Activated naive CD8-positive, alpha-beta T cell treated with anti-CD3 and anti-CD28 coated beads, Interleukin-2, amount 50 U/mL, for 24 hours (primary cell): Measurements from ENCODE around the gene NEDD8.

Source experiments
- ATAC-seq: fragments of 150-1000 bp; cut with Tn5 transposase; one replicate; pipeline ENCODE4 v1.10.0; 2021
- DNase-seq: peaks from one replicate; pipeline ENCODE4 v3.0.0; 2021
- H3K27ac Mint-ChIP-seq: one replicate; pipeline ENCODE4 v1.8.0; 2021; ENCODE audit warnings: mild to moderate bottlenecking, mixed read lengths
- H3K27me3 Mint-ChIP-seq: one replicate; pipeline ENCODE4 v1.8.0; 2021; ENCODE audit warnings: mixed read lengths
- H3K36me3 Mint-ChIP-seq: one replicate; pipeline ENCODE4 v1.8.0; 2021; ENCODE audit warnings: low read depth, mixed read lengths
- H3K4me1 Mint-ChIP-seq: one replicate; pipeline ENCODE4 v1.8.0; 2021; ENCODE audit warnings: mixed read lengths
- H3K4me3 Mint-ChIP-seq: one replicate; pipeline ENCODE4 v1.8.0; 2021; ENCODE audit warnings: mild to moderate bottlenecking, moderate library complexity, mixed read lengths
- H3K9me3 Mint-ChIP-seq: one replicate; pipeline ENCODE4 v1.8.0; 2021; ENCODE audit warnings: mixed read lengths

Gene NEDD8

GRCh38 chr14:24232121-24232644 is at the start of gene NEDD8:
Gene NEDD8 (minus strand): TSS chr14:24232367. CDS start chr14:24232267, 100 bp downstream.
- Mint-ChIP-seq H3K9me3 (no peaks in the 10 kb centered on the region), H3K36me3 (peaks cover 25% of the 10 kb centered on the region), H3K4me3 (peak within 1 kb of the TSS; percentile 94), H3K27me3 (no peaks in the 10 kb centered on the region), H3K27ac (peak within 1 kb of the TSS; percentile 94), H3K4me1 (peaks cover 46% of the 10 kb centered on the region)
- DNase-seq (peak; percentile 87), ATAC-seq (peak; percentile 95)

DNA sequence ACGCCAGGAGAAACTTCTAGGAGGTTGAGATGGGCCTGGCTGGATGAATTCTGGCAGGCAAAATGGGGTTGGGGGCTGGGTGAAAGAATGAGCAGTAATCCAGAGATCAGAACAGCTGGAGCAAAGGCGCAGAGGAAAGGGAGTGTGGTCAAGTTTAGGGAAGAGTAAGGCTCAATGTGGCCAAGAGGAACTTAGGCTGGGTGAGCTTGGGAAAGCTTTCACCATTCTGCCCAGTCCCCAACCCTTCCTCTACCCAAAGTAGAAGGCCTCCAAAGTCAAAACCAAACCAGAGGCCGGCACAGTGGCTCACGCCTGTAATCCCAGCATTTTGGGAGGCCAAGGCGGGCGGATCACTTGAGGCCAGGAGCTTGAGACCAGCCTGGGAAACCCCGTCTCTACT is 49.5 kb upstream of the NEDD8 start:
- H3K4me1 Mint-ChIP-seq: peaks cover 51% of the 10 kb centered on the region
- H3K27me3 Mint-ChIP-seq: no peaks in the 10 kb centered on the region
- peak overlapping the region; percentile 45 for H3K27ac Mint-ChIP-seq
- DNase-seq (no peak), ATAC-seq (no peak)
- H3K36me3 Mint-ChIP-seq: peaks cover 6% of the 10 kb centered on the region
- no peak overlapping the region for H3K4me3 Mint-ChIP-seq
- peaks cover 5% of the 10 kb centered on the region for H3K9me3 Mint-ChIP-seq

- ATAC-seq (no peak), DNase-seq (no peak)
- Mint-ChIP-seq H3K9me3 (peaks cover 5% of the 10 kb centered on the region), H3K27ac (no peak overlapping the region), H3K4me3 (no peak overlapping the region), H3K36me3 (peaks cover 6% of the 10 kb centered on the region), H3K27me3 (no peaks in the 10 kb centered on the region), H3K4me1 (peaks cover 49% of the 10 kb centered on the region)
These were observed 48.8 kb upstream of the NEDD8 start for GRCh38 chr14:24280797-24281460.

GRCh38 chr14:24279301-24280186 is 47.4 kb upstream of the NEDD8 start:
- Mint-ChIP-seq H3K36me3 (peaks cover 6% of the 10 kb centered on the region), H3K4me1 (peaks cover 47% of the 10 kb centered on the region), H3K27me3 (no peaks in the 10 kb centered on the region), H3K27ac (peak overlapping the region; percentile 76), H3K9me3 (peaks cover 5% of the 10 kb centered on the region), H3K4me3 (peak overlapping the region; percentile 58)
- peak; percentile 68 for DNase-seq
- peak; percentile 97 for ATAC-seq

GRCh38 chr14:24278424-24278823 is 46.3 kb upstream of the NEDD8 start:
- Mint-ChIP-seq H3K27ac (peak overlapping the region; percentile 76), H3K9me3 (peaks cover 5% of the 10 kb centered on the region), H3K4me1 (peaks cover 57% of the 10 kb centered on the region), H3K36me3 (peaks cover 6% of the 10 kb centered on the region), H3K4me3 (peak overlapping the region; percentile 24), H3K27me3 (no peaks in the 10 kb centered on the region)
- ATAC-seq (no peak), DNase-seq (no peak)

DNA sequence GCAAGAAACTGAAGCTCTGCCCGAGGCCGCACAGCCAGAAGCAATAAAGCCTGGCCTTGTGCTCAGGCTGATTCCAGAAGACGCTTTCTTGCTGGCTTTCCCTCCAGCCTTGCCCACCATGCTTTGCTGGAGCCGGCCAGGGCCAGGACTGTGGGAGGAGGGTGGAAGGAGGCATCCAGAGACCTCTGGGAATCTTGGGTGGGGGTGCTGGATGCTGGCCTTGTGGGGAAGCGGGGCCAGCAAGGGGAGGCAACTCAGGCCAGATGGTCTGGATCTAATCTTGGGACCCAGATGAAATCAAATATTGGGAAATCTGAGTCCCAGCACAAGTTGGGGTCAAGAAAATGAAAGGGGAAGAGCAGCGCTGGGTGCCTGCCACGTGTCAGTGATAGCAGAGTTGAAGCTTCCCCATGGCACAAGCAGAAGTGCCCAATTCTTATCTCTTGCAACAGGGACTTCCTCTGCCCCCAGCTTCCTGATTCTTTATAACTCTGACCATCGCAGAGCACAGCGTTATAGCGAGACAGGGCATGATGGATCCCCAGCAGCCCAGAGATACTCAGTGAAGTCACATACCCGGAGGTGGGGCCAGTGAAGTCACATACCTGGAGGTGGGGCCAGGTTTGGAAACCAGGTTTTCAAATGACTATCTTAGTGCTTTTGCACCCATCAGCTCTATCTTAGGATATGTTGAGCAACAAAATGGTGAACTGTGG is 45.6 kb upstream of the NEDD8 start:
- H3K4me1 Mint-ChIP-seq: peaks cover 64% of the 10 kb centered on the region
- peaks cover 5% of the 10 kb centered on the region for H3K9me3 Mint-ChIP-seq
- peaks cover 6% of the 10 kb centered on the region for H3K36me3 Mint-ChIP-seq
- no peaks in the 10 kb centered on the region for H3K27me3 Mint-ChIP-seq
- ATAC-seq: no peak
- peak overlapping the region; percentile 76 for H3K27ac Mint-ChIP-seq
- DNase-seq: peak; percentile 23
- no peak overlapping the region for H3K4me3 Mint-ChIP-seq

- Mint-ChIP-seq H3K9me3 (peaks cover 5% of the 10 kb centered on the region), H3K4me3 (no peak overlapping the region), H3K36me3 (peaks cover 6% of the 10 kb centered on the region), H3K27me3 (no peaks in the 10 kb centered on the region), H3K27ac (peak overlapping the region; percentile 19), H3K4me1 (peaks cover 70% of the 10 kb centered on the region)
- DNase-seq (no peak), ATAC-seq (no peak)
These were observed 44.9 kb upstream of the NEDD8 start for GRCh38 chr14:24277071-24277470.

DNA sequence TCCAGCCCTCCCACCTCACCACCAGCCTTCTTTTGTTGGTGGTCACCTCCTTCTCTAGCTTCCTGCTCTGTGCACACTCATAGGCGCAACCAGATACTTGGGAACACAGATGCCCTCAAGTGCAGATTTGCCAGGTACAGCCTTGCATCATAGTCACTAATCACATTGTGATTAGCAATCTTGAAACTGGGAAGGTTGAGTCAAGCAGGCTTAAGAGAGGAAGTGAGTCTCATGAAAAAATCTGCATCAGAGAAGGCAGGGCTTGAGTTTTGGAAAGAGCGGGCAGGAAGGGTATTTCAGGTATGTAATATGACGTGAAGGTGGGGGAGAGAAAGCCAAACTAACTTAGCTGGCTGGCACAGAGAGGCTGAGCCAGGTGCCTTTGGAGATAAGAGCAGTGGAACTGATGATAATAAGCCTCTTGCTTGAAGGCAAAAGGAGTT is 42.0 kb upstream of the NEDD8 start:
- H3K36me3 Mint-ChIP-seq: peaks cover 6% of the 10 kb centered on the region
- DNase-seq (peak; percentile 45), ATAC-seq (peak; percentile 67)
- peaks cover 70% of the 10 kb centered on the region for H3K4me1 Mint-ChIP-seq
- peaks cover 5% of the 10 kb centered on the region for H3K9me3 Mint-ChIP-seq
- H3K27me3 Mint-ChIP-seq: no peaks in the 10 kb centered on the region
- peak overlapping the region; percentile 41 for H3K4me3 Mint-ChIP-seq
- H3K27ac Mint-ChIP-seq: peak overlapping the region; percentile 82

DNA sequence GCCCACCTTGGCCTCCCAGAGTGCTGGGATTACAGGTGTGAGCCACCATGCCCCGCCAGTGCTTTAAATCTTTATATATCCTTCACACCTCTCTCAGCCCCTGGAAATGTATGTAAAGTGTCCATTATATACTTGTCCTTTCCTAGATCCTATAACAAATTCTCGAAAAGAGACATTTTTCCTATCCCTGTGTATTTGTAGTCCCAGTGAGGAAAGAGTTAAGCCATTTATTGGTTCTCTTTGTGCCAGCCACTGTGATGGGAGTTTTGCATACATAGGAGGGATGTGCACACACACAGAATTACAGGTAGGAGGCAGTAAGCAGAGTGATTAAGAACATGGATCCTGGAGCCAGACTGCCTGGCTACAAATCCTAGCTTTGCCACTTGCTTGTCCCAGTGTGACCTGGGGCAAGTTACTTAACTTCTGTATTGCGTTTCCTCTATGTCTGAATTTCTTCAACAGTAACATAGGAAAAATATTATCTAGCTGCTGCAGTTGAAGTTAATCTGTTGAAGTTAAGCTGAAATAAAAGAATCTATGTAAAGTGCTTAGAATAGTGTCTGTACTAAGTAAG is 41.3 kb upstream of the NEDD8 start:
- H3K4me3 Mint-ChIP-seq: no peak overlapping the region
- ATAC-seq: no peak
- no peaks in the 10 kb centered on the region for H3K27me3 Mint-ChIP-seq
- peaks cover 64% of the 10 kb centered on the region for H3K4me1 Mint-ChIP-seq
- peaks cover 4% of the 10 kb centered on the region for H3K36me3 Mint-ChIP-seq
- peak overlapping the region; percentile 82 for H3K27ac Mint-ChIP-seq
- peaks cover 3% of the 10 kb centered on the region for H3K9me3 Mint-ChIP-seq
- no peak for DNase-seq

DNA sequence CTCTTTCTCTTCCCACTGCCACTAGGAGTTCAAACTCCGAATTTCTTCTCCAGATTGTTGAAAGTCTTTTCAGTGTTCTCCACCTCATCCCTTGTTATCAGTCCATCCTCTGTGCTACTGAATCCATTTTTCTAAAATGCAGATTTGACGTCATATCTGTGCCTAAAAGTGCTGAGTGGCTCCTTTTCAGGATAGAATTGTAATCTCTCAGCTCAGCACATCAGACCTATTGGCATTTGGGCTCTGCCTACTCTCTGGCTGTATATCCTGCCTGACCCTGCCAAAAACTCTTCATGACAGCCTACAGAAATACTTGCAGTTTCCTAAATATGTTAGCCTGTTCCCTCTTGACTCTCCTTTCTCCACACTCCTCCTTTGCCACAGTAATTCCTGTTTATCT is 40.3 kb upstream of the NEDD8 start:
- H3K4me1 Mint-ChIP-seq: peaks cover 53% of the 10 kb centered on the region
- H3K4me3 Mint-ChIP-seq: peak overlapping the region; percentile 87
- no peaks in the 10 kb centered on the region for H3K27me3 Mint-ChIP-seq
- H3K36me3 Mint-ChIP-seq: peaks cover under 1% of the 10 kb centered on the region
- no peaks in the 10 kb centered on the region for H3K9me3 Mint-ChIP-seq
- DNase-seq: no peak
- peak overlapping the region; percentile 95 for H3K27ac Mint-ChIP-seq
- no peak for ATAC-seq

GRCh38 chr14:24271834-24272263 is 39.7 kb upstream of the NEDD8 start:
- no peak for ATAC-seq
- H3K27ac Mint-ChIP-seq: peak overlapping the region; percentile 95
- H3K36me3 Mint-ChIP-seq: peaks cover 6% of the 10 kb centered on the region
- no peaks in the 10 kb centered on the region for H3K9me3 Mint-ChIP-seq
- peak overlapping the region; percentile 87 for H3K4me3 Mint-ChIP-seq
- no peaks in the 10 kb centered on the region for H3K27me3 Mint-ChIP-seq
- H3K4me1 Mint-ChIP-seq: peaks cover 48% of the 10 kb centered on the region
- no peak for DNase-seq

DNA sequence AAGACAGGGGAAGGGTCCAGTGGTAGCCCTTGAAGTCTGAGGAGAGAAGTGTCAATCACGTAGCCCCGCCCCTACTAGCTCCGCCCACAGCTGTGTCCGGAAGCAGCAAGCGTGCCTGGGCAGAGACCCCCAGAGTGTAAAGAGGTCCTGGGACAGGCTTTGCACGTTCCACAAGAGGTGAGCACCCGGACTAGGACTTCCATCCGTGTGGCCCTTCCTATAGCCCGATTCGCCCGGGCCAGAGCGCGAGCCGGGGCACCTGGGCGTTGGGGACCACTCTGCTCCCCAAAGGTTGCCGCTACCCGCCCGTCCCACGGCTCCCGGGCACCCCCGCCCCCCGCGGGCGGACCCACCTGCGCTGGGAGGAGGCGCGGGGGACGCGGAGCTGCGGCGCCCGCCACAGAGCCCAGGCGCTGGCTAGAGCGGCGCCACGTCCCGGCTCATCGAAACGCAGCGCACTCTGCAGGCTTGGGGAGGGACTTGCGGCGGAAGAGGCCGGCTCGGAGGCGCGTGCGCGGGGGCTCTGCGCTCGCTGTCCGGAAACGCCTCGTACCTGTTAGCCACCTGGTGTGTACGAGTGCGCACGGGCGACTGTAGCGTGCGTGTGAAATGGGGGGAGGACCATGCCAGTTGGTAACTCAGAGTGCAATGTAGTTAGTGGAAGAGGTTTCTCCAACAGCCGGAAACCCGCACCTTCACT is 39.1 kb upstream of the NEDD8 start, which contains the start of gene RABGGTA:
RABGGTA (minus strand) TSS at position 464 of the 700 bp plus-strand sequence. CDS start 482 bp downstream, outside the sequence.
- H3K9me3 Mint-ChIP-seq: no peaks in the 10 kb centered on the region
- peaks cover 45% of the 10 kb centered on the region for H3K4me1 Mint-ChIP-seq
- peak within 1 kb of the TSS; percentile 95 for H3K27ac Mint-ChIP-seq
- DNase-seq: peak; percentile 89
- no peaks in the 10 kb centered on the region for H3K27me3 Mint-ChIP-seq
- ATAC-seq: peak; percentile 88
- peaks cover 12% of the 10 kb centered on the region for H3K36me3 Mint-ChIP-seq
- peak within 1 kb of the TSS; percentile 87 for H3K4me3 Mint-ChIP-seq

DNA sequence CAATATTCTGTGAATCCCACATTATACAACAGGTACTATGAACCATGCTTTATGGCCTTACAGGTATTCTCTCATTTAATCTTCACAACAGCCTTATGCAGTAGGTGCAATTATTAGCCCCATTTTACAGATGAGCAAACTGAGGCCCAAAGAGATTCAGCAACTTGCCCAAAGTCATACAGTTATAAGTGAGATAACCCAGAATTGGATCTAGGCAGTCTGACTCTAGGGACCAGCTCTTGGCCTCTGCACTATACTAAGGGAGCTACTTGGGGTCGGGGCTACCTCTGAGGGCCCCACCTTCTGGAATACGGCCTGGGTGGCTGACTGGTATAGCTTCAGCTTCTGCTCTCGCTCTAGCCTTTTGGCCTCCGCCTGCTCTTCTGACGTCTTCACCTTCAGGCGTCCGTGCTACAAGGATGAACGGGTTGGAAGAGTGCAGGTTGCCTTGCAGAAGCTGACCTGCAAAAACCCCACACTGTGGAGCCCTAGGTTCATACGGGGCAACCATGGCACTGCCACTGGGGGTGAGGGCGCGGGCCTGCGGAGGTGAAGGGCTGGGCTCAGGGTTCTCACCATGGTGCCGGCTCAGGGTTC is 38.5 kb upstream of the NEDD8 start:
- peak overlapping the region; percentile 87 for H3K4me3 Mint-ChIP-seq
- no peak for ATAC-seq
- DNase-seq: no peak
- H3K36me3 Mint-ChIP-seq: peaks cover 14% of the 10 kb centered on the region
- peak overlapping the region; percentile 91 for H3K27ac Mint-ChIP-seq
- H3K9me3 Mint-ChIP-seq: no peaks in the 10 kb centered on the region
- no peaks in the 10 kb centered on the region for H3K27me3 Mint-ChIP-seq
- H3K4me1 Mint-ChIP-seq: peaks cover 45% of the 10 kb centered on the region
